Measurements from ENCODE around the gene NBEA.

DNA sequence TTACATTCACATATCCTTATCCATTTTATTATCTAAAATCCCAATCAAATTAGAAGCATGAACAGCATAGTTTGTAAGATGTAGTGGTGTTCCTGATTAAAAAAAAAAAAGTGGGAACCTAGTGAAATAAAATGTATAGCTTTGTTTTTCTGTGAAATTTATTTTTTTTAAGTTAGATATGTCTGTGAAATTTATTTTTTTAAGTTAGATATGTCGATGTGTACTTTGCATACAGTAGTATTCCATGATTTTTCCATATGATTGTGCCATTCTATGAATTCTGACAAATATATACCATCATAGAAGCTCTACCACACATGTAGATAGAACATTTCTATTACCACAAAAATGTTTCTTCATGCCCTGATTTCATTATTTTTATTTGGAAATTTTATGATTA is 540.5 kb downstream of the NBEA start:
- TF ChIP-seq, protein P1, sequence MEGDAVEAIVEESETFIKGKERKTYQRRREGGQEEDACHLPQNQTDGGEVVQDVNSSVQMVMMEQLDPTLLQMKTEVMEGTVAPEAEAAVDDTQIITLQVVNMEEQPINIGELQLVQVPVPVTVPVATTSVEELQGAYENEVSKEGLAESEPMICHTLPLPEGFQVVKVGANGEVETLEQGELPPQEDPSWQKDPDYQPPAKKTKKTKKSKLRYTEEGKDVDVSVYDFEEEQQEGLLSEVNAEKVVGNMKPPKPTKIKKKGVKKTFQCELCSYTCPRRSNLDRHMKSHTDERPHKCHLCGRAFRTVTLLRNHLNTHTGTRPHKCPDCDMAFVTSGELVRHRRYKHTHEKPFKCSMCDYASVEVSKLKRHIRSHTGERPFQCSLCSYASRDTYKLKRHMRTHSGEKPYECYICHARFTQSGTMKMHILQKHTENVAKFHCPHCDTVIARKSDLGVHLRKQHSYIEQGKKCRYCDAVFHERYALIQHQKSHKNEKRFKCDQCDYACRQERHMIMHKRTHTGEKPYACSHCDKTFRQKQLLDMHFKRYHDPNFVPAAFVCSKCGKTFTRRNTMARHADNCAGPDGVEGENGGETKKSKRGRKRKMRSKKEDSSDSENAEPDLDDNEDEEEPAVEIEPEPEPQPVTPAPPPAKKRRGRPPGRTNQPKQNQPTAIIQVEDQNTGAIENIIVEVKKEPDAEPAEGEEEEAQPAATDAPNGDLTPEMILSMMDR (conservative IDR thresholded peaks at IDR 0.05; ENCODE audit: low read depth in 2 of 2), result no peak
- no peak for TF ChIP-seq EZH2 (IDR thresholded peaks at IDR 0.05; ENCODE audit: low read depth, unreplicated experiment)
- TF ChIP-seq EZH2phosphoT487 (IDR thresholded peaks at IDR 0.05; ENCODE audit: unreplicated experiment), result no peak
- TF ChIP-seq POLR2AphosphoS5 (IDR thresholded peaks at IDR 0.05; ENCODE audit: low read depth), result no peak

All from GM23338 (cell line).